ENCODE results near the gene QSOX2.

- TF ChIP-seq CTCF (IDR thresholded peaks at IDR 0.05) (no peak), POLR2A (IDR thresholded peaks at IDR 0.05) (no peak), POLR2AphosphoS5 (IDR thresholded peaks at IDR 0.05; ENCODE audit: insufficient read depth in 1 of 2, low read depth in 1 of 2) (no peak)
These were observed 4.7 kb downstream of the QSOX2 start for GRCh38 chr9:136240941-136241340.
